ENCODE data around the gene NLN. TPM values are rescaled to one million over a fixed set of nuclear protein-coding genes. Genes with fewer than 3 reads are reported as not detected.
"Not testable (repeated sequence)": the region's sequence is repeated elsewhere in the genome, so short reads cannot be mapped to it uniquely, and the experiment has no call there.

The NLN gene
- total and polyA plus RNA-seq, 2 experiments from 2014 or later: 37.7 to 49.6 TPM

DNA sequence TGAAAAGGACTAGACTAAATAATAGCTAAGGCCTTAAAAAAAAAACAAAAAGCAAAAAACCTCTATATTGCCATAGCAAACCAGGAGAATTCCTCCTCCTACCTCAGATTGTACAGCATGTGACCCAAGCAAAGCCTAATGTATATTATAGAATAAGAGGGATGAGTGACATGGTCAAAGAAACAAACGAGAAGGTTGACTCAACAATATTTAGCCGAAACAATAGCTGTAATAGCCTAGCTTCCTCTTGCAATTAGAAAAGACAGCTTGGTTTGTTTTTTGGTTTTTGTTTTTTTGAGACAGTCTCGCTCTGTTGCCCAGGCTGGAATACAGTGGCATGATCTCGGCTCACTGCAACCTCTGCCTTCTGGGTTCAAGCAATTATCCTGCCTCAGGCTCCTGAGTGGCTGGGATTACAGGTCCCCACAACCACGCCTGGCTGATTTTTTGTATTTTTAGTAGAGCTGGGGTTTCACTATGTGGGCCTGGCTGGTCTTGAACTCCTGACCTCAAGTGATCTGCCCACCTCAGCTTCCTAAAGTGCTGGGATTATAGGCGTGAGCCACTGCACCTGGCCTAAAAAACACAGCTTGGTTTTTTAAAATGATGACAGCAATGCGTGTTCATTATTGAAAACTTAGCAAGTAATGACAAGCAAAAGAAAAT is 5.6 kb downstream of the NLN start:
- Histone ChIP-seq H4K20me1 (ENCODE audit: insufficient read depth) (no peaks in the 10 kb centered on the region), H3K4me2 (ENCODE audit: unreplicated experiment) (no peak overlapping the region), H3K27me3 (replicated peaks; ENCODE audit: insufficient read depth) (no peaks in the 10 kb centered on the region), H3K4me1 (ENCODE audit: insufficient read depth) (peaks cover 13% of the 10 kb centered on the region), H2AFZ (no peak overlapping the region), H3K27ac (no peak overlapping the region), H3K9me3 (ENCODE audit: low read depth) (no peaks in the 10 kb centered on the region), H3K79me2 (ENCODE audit: insufficient read depth) (peaks cover 90% of the 10 kb centered on the region), H3K36me3 (ENCODE audit: low read depth) (no peaks in the 10 kb centered on the region), H3K9me2 (ENCODE audit: insufficient read depth) (no peaks in the 10 kb centered on the region), H3K9ac (no peak overlapping the region), H3F3A (ENCODE audit: insufficient read depth) (peaks cover 6% of the 10 kb centered on the region; the same call in 1 of the 2 replicates), H3K4me3 (no peak overlapping the region)
- TF ChIP-seq EZH2phosphoT487 (IDR thresholded peaks at IDR 0.05; ENCODE audit: insufficient read depth, low read depth) (no peak), EZH2 (IDR thresholded peaks at IDR 0.05; ENCODE audit: insufficient read depth, poor library complexity, severe bottlenecking) (no peak)
- WGBS, 2 experiments (ENCODE audit: low coverage in 1 of 2, low lambda C conversion rate in 2 of 2, missing lambda C conversion rate in 2 of 2): 95 to 96% methylated on average over 7 of the region's 7 CpGs
- in situ Hi-C loops (cut with MboI): no loop called here
- no peak for DNase-seq

DNA sequence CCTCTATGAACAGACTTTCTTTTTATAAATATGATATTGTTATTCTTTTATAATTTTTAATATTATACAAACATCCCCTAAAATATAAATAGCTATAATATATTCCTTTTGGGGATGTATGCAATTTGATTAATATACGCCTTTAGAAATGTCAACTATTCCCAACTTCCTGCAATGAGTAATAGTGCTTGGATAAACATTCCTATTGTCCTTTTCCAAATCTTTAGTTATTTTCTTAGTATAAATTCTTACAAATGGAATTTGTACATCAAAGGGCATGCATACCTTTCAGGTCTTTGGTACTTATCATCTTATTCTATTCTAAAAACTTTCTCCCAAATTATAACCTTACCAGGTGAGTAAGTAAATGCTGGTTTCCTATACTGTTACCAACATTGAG is 6.2 kb downstream of the NLN start:
- in situ Hi-C loops (cut with MboI): no loop called here
- no peak for TF ChIP-seq EZH2phosphoT487 (IDR thresholded peaks at IDR 0.05; ENCODE audit: insufficient read depth, low read depth)
- TF ChIP-seq EZH2 (IDR thresholded peaks at IDR 0.05; ENCODE audit: insufficient read depth, poor library complexity, severe bottlenecking): no peak
- Histone ChIP-seq H3K4me3 (no peak overlapping the region), H3K27me3 (replicated peaks; ENCODE audit: insufficient read depth) (no peaks in the 10 kb centered on the region), H4K20me1 (ENCODE audit: insufficient read depth) (no peaks in the 10 kb centered on the region), H3F3A (ENCODE audit: insufficient read depth) (peaks cover under 1% of the 10 kb centered on the region; the same call in 1 of the 2 replicates), H3K79me2 (ENCODE audit: insufficient read depth) (peaks cover 86% of the 10 kb centered on the region), H3K4me1 (ENCODE audit: insufficient read depth) (peaks cover 13% of the 10 kb centered on the region), H2AFZ (no peak overlapping the region), H3K4me2 (ENCODE audit: unreplicated experiment) (no peak overlapping the region), H3K9me2 (ENCODE audit: insufficient read depth) (no peaks in the 10 kb centered on the region), H3K9me3 (ENCODE audit: low read depth) (no peaks in the 10 kb centered on the region), H3K36me3 (ENCODE audit: low read depth) (no peaks in the 10 kb centered on the region), H3K9ac (no peak overlapping the region), H3K27ac (no peak overlapping the region)
- 80 to 81% methylated on average over 1 of the region's 1 CpG for WGBS, 2 experiments (ENCODE audit: low coverage in 1 of 2, low lambda C conversion rate in 2 of 2, missing lambda C conversion rate in 2 of 2)
- no peak for DNase-seq

GRCh38 chr5:65730910-65731309 is 8.9 kb downstream of the NLN start:
- H2AFZ ChIP-seq: no peak overlapping the region
- H3K79me2 ChIP-seq (ENCODE audit: insufficient read depth): peaks cover 77% of the 10 kb centered on the region
- no peaks in the 10 kb centered on the region for H3K36me3 ChIP-seq (ENCODE audit: low read depth)
- H4K20me1 ChIP-seq (ENCODE audit: insufficient read depth): no peaks in the 10 kb centered on the region
- no peak overlapping the region for H3K27ac ChIP-seq
- H3K27me3 ChIP-seq (replicated peaks; ENCODE audit: insufficient read depth): no peaks in the 10 kb centered on the region
- H3K9me2 ChIP-seq (ENCODE audit: insufficient read depth): no peaks in the 10 kb centered on the region
- TF ChIP-seq EZH2 (IDR thresholded peaks at IDR 0.05; ENCODE audit: insufficient read depth, poor library complexity, severe bottlenecking) (no peak), EZH2phosphoT487 (IDR thresholded peaks at IDR 0.05; ENCODE audit: insufficient read depth, low read depth) (no peak)
- no peak overlapping the region for H3K4me3 ChIP-seq
- H3K4me1 ChIP-seq (ENCODE audit: insufficient read depth): 0 out of 2 replicates have a peak, but pooled peaks cover 5% of the 10 kb centered on the region
- no peaks in the 10 kb centered on the region for H3F3A ChIP-seq (ENCODE audit: insufficient read depth)
- DNase-seq: peak; percentile 16
- H3K4me2 ChIP-seq (ENCODE audit: unreplicated experiment): no peak overlapping the region
- in situ Hi-C loops (cut with MboI): no loop called here
- WGBS, 2 experiments (ENCODE audit: low coverage in 1 of 2, low lambda C conversion rate in 2 of 2, missing lambda C conversion rate in 2 of 2): 50 to 52% methylated on average over 2 of the region's 2 CpGs
- H3K9me3 ChIP-seq (ENCODE audit: low read depth): no peaks in the 10 kb centered on the region
- no peak overlapping the region for H3K9ac ChIP-seq

DNA sequence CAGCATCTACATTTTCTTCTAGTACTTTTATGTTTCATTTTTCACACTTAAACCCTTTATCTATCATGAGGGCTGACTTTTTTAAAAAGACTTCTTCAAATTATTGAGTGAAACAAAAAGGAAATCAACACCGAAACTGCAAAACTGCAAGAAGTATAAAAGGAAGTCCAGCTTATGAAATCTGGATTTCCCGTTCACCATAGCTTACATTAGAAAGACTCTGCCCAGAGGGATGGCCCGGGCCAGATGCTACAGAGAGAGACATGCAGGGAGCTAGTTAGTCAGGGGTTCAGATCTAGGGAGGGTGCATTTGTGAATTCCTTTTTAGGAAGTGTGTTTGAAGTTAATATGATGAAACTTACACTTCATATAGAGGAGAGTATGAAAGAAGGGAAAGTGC is 10.0 kb downstream of the NLN start:
- H3F3A ChIP-seq (ENCODE audit: insufficient read depth); H4K20me1 ChIP-seq (ENCODE audit: insufficient read depth); H3K27ac ChIP-seq; H3K27me3 ChIP-seq (replicated peaks; ENCODE audit: insufficient read depth); in situ Hi-C loops (cut with MboI); H3K4me3 ChIP-seq; H3K36me3 ChIP-seq (ENCODE audit: low read depth); DNase-seq; H3K9ac ChIP-seq; H3K4me2 ChIP-seq (ENCODE audit: unreplicated experiment); H3K9me3 ChIP-seq (ENCODE audit: low read depth); H2AFZ ChIP-seq; H3K9me2 ChIP-seq (ENCODE audit: insufficient read depth); H3K4me1 ChIP-seq (ENCODE audit: insufficient read depth): not testable (repeated sequence)
- H3K79me2 ChIP-seq (ENCODE audit: insufficient read depth): peaks cover 77% of the 10 kb centered on the region
- WGBS, 2 experiments (ENCODE audit: low coverage in 1 of 2, low lambda C conversion rate in 2 of 2, missing lambda C conversion rate in 2 of 2): 94 to 95% methylated on average over 3 of the region's 3 CpGs

DNA sequence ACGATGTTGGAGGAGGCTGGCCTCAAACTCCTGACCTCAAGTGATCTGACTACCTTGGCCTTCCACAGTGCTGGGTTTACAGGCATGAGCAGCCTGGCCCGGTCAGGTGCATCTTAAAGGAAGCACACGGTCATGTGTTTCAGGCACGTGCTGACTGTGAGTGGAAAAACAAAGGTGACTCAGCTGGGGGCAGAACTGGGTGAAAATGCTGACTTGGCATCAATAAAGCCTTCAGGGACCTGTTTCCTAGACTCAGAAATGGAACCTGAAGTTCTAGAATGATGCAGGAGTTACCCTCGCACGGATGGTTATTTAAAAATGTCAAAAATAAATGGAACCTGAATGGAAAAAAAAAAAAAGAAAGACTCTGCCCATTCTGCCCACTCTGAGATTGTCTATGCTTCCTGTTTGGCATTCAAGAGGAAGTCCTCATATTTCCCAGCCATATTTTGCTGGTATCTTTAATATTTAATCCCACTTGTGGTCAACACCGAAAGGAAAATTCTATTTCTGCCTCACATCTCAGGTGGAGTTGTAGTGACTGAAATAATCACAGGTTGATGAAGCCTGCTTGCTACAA is 12.3 kb downstream of the NLN start:
- H3F3A ChIP-seq (ENCODE audit: insufficient read depth); H3K4me3 ChIP-seq; H2AFZ ChIP-seq; H3K4me1 ChIP-seq (ENCODE audit: insufficient read depth); in situ Hi-C loops (cut with MboI); H3K27ac ChIP-seq; H3K27me3 ChIP-seq (replicated peaks; ENCODE audit: insufficient read depth); H3K9ac ChIP-seq; DNase-seq; H4K20me1 ChIP-seq (ENCODE audit: insufficient read depth); H3K36me3 ChIP-seq (ENCODE audit: low read depth); H3K9me3 ChIP-seq (ENCODE audit: low read depth); H3K9me2 ChIP-seq (ENCODE audit: insufficient read depth); H3K4me2 ChIP-seq (ENCODE audit: unreplicated experiment): not testable (repeated sequence)
- peaks cover 76% of the 10 kb centered on the region for H3K79me2 ChIP-seq (ENCODE audit: insufficient read depth)
- WGBS, 2 experiments (ENCODE audit: low coverage in 1 of 2, low lambda C conversion rate in 2 of 2, missing lambda C conversion rate in 2 of 2): 86 to 89% methylated on average over 5 to 6 of the region's 7 CpGs

Measured in GM23248 (cell line).